Measurements from ENCODE around the gene GPC6. TPM values are rescaled to one million over a fixed set of nuclear protein-coding genes. Genes with fewer than 3 reads are reported as not detected.
"Not testable (repeated sequence)": the region's sequence is repeated elsewhere in the genome, so short reads cannot be mapped to it uniquely, and the experiment has no call there.

Gene GPC6
- total RNA-seq, 1 experiment from 2014 or later = 5.1 TPM

GRCh38 chr13:94322925-94323763, 1096.5 kb downstream of the GPC6 start:
- DNase-seq (ENCODE audit: low spot score) = peak; percentile 49

- DNase-seq (ENCODE audit: low spot score) = no peak
These were observed 1097.5 kb downstream of the GPC6 start for GRCh38 chr13:94323764-94324758.

- no peak for DNase-seq (ENCODE audit: low spot score)
These were observed 1098.3 kb downstream of the GPC6 start for GRCh38 chr13:94324767-94325540.

GRCh38 chr13:94325650-94326049, 1099.0 kb downstream of the GPC6 start:
- DNase-seq (ENCODE audit: low spot score) = no peak

- DNase-seq (ENCODE audit: low spot score) = no peak
These were observed 1100.7 kb downstream of the GPC6 start for GRCh38 chr13:94327318-94327717.

- no peak for DNase-seq (ENCODE audit: low spot score)
These were observed 1101.9 kb downstream of the GPC6 start for GRCh38 chr13:94328381-94329041.

GRCh38 chr13:94329277-94329676, 1102.7 kb downstream of the GPC6 start:
- no peak for DNase-seq (ENCODE audit: low spot score)

- DNase-seq (ENCODE audit: low spot score) = peak; percentile 87
These were observed 1103.3 kb downstream of the GPC6 start for GRCh38 chr13:94329754-94330551.

- DNase-seq (ENCODE audit: low spot score) = no peak
These were observed 1104.0 kb downstream of the GPC6 start for GRCh38 chr13:94330552-94331071.

- no peak for DNase-seq (ENCODE audit: low spot score)
These were observed 1104.7 kb downstream of the GPC6 start for GRCh38 chr13:94331281-94331680.

- DNase-seq (ENCODE audit: low spot score) = no peak
These were observed 1105.9 kb downstream of the GPC6 start for GRCh38 chr13:94332359-94333096.

- DNase-seq (ENCODE audit: low spot score) = no peak
These were observed 1106.7 kb downstream of the GPC6 start for GRCh38 chr13:94333131-94333820.

GRCh38 chr13:94335761-94336526, 1109.3 kb downstream of the GPC6 start:
- DNase-seq (ENCODE audit: low spot score) = no peak

GRCh38 chr13:94339116-94339687, 1112.6 kb downstream of the GPC6 start:
- DNase-seq (ENCODE audit: low spot score) = no peak

GRCh38 chr13:94342436-94343242, 1116.0 kb downstream of the GPC6 start:
- DNase-seq (ENCODE audit: low spot score) = no peak

- DNase-seq (ENCODE audit: low spot score) = no peak
These were observed 1116.6 kb downstream of the GPC6 start for GRCh38 chr13:94343243-94343585.

- DNase-seq (ENCODE audit: low spot score) = not testable (repeated sequence)
These were observed 1117.1 kb downstream of the GPC6 start for GRCh38 chr13:94343687-94344086.

Data from A172 (cell line).